ENCODE data around the gene RNF182. TPM values are rescaled to one million over a fixed set of nuclear protein-coding genes. Genes with fewer than 3 reads are reported as not detected.

The RNF182 gene, protein sequence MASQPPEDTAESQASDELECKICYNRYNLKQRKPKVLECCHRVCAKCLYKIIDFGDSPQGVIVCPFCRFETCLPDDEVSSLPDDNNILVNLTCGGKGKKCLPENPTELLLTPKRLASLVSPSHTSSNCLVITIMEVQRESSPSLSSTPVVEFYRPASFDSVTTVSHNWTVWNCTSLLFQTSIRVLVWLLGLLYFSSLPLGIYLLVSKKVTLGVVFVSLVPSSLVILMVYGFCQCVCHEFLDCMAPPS
- total RNA-seq, result under 0.01 and 0.07 TPM in 2 replicates

DNA sequence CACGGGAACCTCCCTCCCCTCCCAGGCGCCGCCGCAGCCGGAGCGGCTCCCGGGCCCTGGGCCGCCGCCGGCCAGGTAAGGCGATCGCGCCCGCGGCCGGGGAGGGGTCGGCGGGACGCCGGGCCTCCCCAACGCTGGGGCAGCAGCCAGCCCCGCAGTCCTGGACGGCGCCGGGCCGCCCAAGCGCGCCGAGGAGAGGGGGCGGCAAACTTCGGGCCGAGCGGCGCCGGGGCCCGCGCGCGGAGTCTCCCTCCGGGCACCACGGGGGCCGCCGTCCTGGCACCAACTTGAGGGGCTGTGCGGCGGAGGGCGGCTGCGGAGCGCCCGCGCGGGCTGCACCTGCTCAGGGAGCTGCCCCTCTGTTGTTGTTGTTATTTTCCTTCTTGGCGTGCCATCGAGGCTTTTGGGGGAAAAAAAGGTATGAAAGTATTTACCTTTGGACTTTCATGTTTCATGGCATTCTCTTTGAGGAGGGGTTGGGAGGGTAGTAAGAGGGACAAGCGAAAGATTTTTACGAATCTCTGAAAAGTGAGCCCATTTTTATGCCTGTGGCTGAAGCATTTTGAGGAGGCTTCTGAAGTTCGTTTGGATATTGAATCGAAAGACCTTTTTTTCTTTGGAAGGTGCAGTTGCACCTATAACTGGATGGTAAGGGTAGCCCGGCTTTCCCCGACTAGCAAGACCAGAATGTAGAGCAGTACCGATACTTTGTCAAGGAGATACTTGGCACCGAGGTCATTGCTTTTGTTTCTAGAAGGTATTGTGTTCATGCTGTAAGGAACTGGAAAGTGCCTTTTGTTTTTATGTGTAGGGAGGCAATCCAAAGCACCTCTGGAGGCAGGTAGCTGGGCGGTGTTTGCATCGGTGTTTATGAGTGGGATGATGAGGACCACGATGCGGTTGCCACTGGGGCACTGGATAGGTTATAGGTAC lies at the start of gene RNF182:
RNF182 (plus strand) TSS at position 4 of the 933 bp plus-strand sequence. CDS start 52,168 bp downstream, outside the sequence.

Other genes starting within 250 kb of the RNF182 start
- 43.7 and 78.4 TPM in 2 replicates for gene RANBP9, start 213.1 kb upstream of the RNF182 start, total RNA-seq
- gene MCUR1, start 110.4 kb upstream of the RNF182 start, total RNA-seq, result 21.9 and 23.2 TPM in 2 replicates
- gene CD83, start 192.8 kb downstream of the RNF182 start, total RNA-seq, result 1.4 and 1.6 TPM in 2 replicates

Measured in nasal cavity respiratory epithelium epithelial cell of viscerocranial mucosa (primary cell).